Measurements from ENCODE around the gene HDAC9.

GRCh38 chr7:18639711-18640110 is 144.2 kb downstream of the HDAC9 start:
- TF ChIP-seq, protein P1, sequence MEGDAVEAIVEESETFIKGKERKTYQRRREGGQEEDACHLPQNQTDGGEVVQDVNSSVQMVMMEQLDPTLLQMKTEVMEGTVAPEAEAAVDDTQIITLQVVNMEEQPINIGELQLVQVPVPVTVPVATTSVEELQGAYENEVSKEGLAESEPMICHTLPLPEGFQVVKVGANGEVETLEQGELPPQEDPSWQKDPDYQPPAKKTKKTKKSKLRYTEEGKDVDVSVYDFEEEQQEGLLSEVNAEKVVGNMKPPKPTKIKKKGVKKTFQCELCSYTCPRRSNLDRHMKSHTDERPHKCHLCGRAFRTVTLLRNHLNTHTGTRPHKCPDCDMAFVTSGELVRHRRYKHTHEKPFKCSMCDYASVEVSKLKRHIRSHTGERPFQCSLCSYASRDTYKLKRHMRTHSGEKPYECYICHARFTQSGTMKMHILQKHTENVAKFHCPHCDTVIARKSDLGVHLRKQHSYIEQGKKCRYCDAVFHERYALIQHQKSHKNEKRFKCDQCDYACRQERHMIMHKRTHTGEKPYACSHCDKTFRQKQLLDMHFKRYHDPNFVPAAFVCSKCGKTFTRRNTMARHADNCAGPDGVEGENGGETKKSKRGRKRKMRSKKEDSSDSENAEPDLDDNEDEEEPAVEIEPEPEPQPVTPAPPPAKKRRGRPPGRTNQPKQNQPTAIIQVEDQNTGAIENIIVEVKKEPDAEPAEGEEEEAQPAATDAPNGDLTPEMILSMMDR (IDR thresholded peaks at IDR 0.05) = no peak
- no peak for TF ChIP-seq POLR2AphosphoS5 (IDR thresholded peaks at IDR 0.05)
